Measurements from ENCODE around the gene CSF1R.

CSF1R gene

GRCh38 chr5:150070821-150071220 is 15.5 kb downstream of the CSF1R start:
- no peak for TF ChIP-seq NFIC (IDR thresholded peaks at IDR 0.05)
- TF ChIP-seq EP300 (IDR thresholded peaks at IDR 0.05; ENCODE audit: borderline replicate concordance) = no peak
- no peak for TF ChIP-seq TAF1 (IDR thresholded peaks at IDR 0.05; ENCODE audit: low read depth)
- no peak for TF ChIP-seq FOXM1 (IDR thresholded peaks at IDR 0.05; ENCODE audit: borderline replicate concordance, low read depth)
- TF ChIP-seq, protein P1, sequence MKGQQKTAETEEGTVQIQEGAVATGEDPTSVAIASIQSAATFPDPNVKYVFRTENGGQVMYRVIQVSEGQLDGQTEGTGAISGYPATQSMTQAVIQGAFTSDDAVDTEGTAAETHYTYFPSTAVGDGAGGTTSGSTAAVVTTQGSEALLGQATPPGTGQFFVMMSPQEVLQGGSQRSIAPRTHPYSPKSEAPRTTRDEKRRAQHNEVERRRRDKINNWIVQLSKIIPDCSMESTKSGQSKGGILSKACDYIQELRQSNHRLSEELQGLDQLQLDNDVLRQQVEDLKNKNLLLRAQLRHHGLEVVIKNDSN (IDR thresholded peaks at IDR 0.05) = no peak
- TF ChIP-seq CEBPB (IDR thresholded peaks at IDR 0.05) = no peak
- TF ChIP-seq EGR1 (IDR thresholded peaks at IDR 0.05) = no peak
- TF ChIP-seq CREB1 (IDR thresholded peaks at IDR 0.05; ENCODE audit: low read depth) = no peak
- TF ChIP-seq TCF12 (IDR thresholded peaks at IDR 0.05; ENCODE audit: low read depth) = no peak
- TF ChIP-seq ZBTB7A (IDR thresholded peaks at IDR 0.05; ENCODE audit: low read depth) = no peak
- no peak for TF ChIP-seq TEAD4 (IDR thresholded peaks at IDR 0.05)
- no peak for TF ChIP-seq RAD21 (IDR thresholded peaks at IDR 0.05; ENCODE audit: low read depth)
- no peak for TF ChIP-seq REST (IDR thresholded peaks at IDR 0.05; ENCODE audit: low read depth)
- TF ChIP-seq, protein P2, sequence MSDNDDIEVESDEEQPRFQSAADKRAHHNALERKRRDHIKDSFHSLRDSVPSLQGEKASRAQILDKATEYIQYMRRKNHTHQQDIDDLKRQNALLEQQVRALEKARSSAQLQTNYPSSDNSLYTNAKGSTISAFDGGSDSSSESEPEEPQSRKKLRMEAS (IDR thresholded peaks at IDR 0.05) = no peak

DNA sequence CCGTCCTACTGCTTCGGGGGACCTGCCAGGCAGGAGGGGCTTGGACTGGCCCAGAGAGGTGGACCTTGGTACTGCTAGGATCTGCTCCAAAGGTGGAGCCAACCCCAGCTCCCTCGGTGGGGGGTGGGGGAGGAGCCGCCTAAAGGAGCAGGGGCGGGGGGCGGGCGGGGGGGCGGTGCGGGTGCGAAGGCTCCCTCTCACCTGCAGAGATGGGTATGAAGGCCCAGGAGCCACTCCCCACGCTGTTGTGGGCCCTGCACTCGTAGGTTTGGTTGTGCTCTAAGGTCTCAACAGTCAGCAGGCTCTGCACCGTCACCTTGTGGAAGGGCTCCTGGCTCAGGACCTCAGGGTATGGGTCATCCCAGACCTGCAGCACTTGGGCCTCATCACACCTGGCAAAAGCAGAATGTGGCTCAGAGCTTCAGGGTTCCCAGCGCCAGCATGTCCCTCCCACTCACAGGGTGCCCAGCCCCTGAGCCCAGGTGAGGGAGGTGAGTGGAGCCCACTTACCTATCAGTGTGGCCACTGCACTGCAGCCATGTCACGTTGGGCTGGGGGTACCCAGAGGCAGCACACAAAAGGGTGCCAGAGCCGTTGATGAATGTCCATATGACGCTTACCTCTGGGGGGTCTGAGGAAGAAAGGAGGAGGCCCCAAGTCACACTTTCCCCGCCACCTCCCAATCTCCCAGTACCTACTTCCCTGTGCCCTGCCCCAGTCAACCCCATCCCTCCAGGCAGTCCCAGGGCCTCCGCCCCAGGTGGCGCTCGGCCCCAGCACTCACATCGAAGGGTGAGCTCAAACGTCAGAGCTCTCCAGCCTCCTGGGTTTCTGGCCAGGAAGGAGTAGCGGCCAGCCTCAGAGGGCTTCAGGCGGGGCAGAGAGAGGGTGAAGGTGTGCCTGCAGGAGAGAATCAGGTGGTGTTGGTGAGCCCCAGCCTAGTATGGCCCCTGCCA is 16.4 kb downstream of the CSF1R start:
- no peak for TF ChIP-seq RAD21 (IDR thresholded peaks at IDR 0.05; ENCODE audit: low read depth)
- TF ChIP-seq EGR1 (IDR thresholded peaks at IDR 0.05) = no peak

DNA sequence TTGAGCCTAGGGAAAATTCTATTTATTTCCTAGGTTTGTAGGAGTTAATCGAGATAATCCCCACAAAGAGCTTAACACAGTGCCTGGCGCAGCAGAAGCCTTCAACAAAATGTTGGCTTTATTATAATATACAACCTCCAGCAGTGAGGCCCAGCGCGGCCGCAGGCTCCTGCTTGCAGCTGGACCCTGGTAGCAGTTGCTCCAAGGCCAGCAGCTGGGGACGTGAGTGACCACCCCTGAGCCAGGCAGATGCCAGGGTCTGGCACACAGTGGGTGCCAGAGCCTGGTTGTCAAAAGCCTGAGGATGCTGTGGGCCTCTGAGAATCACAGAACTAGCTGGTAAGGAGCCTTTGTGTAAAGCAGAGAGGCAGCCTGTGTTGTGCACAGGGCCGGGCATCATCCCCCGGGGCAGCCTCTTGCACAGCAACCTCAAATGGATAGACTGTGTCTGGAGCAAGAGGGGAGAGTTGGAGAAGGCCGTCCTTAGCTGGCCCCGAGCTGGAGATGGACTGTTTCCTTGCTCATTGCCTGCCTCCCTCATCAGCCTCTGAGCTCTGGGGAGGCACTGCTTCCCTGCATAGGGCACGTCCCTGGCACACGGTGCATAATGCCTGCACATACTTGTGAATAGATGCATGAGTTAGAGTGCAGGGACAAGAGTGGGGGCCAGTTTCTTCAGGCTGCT is 17.3 kb downstream of the CSF1R start:
- TF ChIP-seq FOXM1 (IDR thresholded peaks at IDR 0.05; ENCODE audit: borderline replicate concordance, low read depth) = no peak
- TF ChIP-seq, protein P1 (IDR thresholded peaks at IDR 0.05) = no peak

- no peak for TF ChIP-seq EP300 (IDR thresholded peaks at IDR 0.05; ENCODE audit: borderline replicate concordance)
- no peak for TF ChIP-seq TAF1 (IDR thresholded peaks at IDR 0.05; ENCODE audit: low read depth)
- TF ChIP-seq ZBTB7A (IDR thresholded peaks at IDR 0.05; ENCODE audit: low read depth) = no peak
- TF ChIP-seq, protein P2 (IDR thresholded peaks at IDR 0.05) = no peak
- TF ChIP-seq TCF12 (IDR thresholded peaks at IDR 0.05; ENCODE audit: low read depth) = no peak
- TF ChIP-seq, protein P1 (IDR thresholded peaks at IDR 0.05) = no peak
- TF ChIP-seq CEBPB (IDR thresholded peaks at IDR 0.05) = no peak
- no peak for TF ChIP-seq NFIC (IDR thresholded peaks at IDR 0.05)
- no peak for TF ChIP-seq YY1 (IDR thresholded peaks at IDR 0.05; ENCODE audit: low read depth)
- TF ChIP-seq REST (IDR thresholded peaks at IDR 0.05; ENCODE audit: low read depth) = no peak
- no peak for TF ChIP-seq TEAD4 (IDR thresholded peaks at IDR 0.05)
- no peak for TF ChIP-seq EGR1 (IDR thresholded peaks at IDR 0.05)
- no peak for TF ChIP-seq RAD21 (IDR thresholded peaks at IDR 0.05; ENCODE audit: low read depth)
- TF ChIP-seq FOXM1 (IDR thresholded peaks at IDR 0.05; ENCODE audit: borderline replicate concordance, low read depth) = no peak
- no peak for TF ChIP-seq CREB1 (IDR thresholded peaks at IDR 0.05; ENCODE audit: low read depth)
Observed at GRCh38 chr5:150068472-150068871, 17.9 kb downstream of the CSF1R start.

DNA sequence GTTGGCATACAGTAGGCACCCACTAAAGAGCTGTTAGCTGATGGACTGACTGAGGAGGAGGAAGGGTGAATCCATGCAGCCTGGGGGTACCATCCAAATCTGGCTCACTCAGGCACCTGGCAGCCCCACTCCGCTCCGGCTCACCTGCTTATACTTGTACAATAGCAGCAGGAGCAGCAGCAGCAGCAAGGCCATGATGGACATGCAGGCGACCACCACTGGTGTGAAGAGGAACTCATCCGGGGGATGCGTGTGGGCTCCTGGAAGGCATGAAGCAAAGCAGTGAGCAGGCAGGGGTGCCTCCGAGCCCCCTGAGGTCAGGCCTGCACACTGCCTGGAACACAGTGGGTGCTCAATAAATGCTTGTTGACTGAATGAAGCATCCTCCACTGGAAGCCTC is 18.3 kb downstream of the CSF1R start:
- TF ChIP-seq NFIC (IDR thresholded peaks at IDR 0.05) (no peak), CEBPB (IDR thresholded peaks at IDR 0.05) (no peak), RAD21 (IDR thresholded peaks at IDR 0.05; ENCODE audit: low read depth) (no peak), CREB1 (IDR thresholded peaks at IDR 0.05; ENCODE audit: low read depth) (no peak), TCF12 (IDR thresholded peaks at IDR 0.05; ENCODE audit: low read depth) (no peak), EGR1 (IDR thresholded peaks at IDR 0.05) (no peak), FOXM1 (IDR thresholded peaks at IDR 0.05; ENCODE audit: borderline replicate concordance, low read depth) (no peak), TAF1 (IDR thresholded peaks at IDR 0.05; ENCODE audit: low read depth) (no peak), TEAD4 (IDR thresholded peaks at IDR 0.05) (no peak), EP300 (IDR thresholded peaks at IDR 0.05; ENCODE audit: borderline replicate concordance) (no peak), ZBTB7A (IDR thresholded peaks at IDR 0.05; ENCODE audit: low read depth) (no peak), YY1 (IDR thresholded peaks at IDR 0.05; ENCODE audit: low read depth) (no peak), REST (IDR thresholded peaks at IDR 0.05; ENCODE audit: low read depth) (no peak)
- TF ChIP-seq, protein P2 (IDR thresholded peaks at IDR 0.05) = no peak
- TF ChIP-seq, protein P1 (IDR thresholded peaks at IDR 0.05) = no peak
